ENCODE results near the gene B4GALNT4.
"Not testable (repeated sequence)": the region's sequence is repeated elsewhere in the genome, so short reads cannot be mapped to it uniquely, and the experiment has no call there.

The B4GALNT4 gene

DNA sequence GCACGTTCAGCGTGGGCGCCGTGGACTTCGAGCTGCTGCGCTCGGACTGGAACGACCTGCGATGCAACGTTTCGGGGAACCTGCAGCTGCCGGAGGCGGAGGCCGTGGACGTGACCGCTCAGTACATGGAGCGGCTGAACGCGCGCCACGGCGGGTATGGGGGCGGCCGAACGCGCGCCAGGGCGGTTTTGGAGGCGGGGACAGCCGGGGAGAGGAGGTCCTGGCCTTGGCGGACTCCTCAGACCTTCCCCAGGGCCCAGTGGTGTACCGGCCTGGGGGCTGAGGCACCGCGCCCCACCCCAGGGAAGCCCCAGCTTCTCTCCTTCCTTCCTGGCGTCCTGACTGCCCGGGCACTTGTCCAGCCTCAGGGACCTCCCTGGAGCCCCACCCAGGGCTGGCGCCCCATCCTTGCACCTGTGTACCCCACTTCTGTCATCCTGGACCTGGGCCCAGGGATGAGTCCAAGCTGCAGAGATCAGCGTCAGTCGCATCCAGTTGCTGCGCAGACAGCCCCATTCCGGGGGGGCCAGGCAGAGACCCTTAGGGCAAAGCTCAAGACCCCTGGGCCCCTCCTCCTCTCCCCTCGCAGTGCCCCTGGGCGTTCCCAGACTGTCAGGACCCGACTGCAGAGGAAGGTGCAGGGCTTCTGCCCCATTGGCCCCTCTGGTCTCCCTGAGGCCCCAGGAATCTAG, 8.0 kb downstream of the B4GALNT4 start:
- DNase-seq: no peak

DNA sequence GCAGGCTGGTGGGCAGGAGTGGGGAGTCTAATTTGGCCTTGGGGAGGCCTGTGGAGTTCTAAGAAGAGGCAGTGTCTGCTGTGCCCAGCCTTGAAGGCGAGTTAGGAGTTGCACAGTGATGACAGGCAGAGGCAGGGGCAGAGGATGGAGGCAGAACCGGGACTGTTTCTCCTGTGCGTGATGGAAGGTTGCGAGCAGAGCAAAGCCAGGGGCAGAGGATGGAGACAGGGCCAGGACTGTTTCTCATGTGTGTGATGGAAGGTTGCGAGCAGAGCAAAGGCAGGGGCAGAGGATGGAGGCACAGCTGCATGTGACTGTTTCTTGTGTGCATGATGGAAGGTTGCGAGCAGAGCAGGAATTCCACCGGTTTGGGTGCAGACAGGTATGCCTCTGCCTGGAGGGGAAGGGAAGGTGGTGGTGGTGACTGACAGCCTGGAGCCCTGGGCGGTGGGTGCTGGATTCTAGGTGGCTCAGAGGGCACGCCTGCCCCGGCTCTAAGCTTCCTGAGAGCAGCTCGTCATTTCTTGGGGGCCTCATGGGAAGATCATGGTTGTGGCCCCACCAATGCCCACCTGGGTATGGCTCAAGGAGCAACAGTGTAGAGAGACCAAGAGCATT, 8.7 kb downstream of the B4GALNT4 start:
- DNase-seq: no peak

DNA sequence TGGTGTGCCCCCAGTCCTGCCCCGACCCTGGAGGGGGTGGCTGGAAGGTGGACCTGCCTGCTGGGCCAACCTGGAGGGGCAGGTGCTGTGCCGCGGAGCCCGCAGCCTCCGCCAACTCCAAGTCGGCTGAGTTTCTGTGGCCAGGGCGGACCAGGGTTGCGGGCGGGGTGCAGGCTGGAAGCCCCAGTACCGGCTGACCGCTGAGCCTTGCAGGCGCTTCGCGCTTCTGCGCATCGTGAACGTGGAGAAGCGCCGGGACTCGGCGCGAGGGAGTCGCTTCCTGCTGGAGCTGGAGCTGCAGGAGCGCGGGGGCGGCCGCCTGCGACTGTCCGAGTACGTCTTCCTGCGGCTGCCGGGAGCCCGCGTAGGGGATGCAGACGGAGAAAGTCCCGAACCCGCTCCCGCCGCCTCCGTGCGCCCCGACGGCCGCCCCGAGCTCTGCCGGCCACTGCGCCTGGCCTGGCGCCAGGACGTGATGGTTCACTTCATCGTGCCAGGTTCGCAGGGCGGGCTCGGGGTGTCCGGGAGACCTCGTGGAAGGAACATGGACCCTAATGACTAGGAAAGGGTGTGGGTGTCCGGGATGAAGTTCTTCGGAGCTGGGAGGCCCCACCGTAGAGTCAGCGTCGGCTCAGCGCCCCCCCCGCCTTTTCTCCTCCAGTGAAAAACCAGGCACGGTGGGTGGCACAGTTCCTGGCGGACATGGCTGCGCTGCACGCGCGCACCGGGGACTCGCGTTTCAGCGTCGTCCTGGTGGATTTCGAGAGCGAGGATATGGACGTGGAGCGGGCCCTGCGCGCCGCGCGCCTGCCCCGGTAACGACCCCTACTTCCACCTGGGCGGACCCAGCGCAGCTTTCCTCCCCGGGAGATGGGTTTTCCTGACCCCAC, 10.2 kb downstream of the B4GALNT4 start:
- DNase-seq: no peak

DNA sequence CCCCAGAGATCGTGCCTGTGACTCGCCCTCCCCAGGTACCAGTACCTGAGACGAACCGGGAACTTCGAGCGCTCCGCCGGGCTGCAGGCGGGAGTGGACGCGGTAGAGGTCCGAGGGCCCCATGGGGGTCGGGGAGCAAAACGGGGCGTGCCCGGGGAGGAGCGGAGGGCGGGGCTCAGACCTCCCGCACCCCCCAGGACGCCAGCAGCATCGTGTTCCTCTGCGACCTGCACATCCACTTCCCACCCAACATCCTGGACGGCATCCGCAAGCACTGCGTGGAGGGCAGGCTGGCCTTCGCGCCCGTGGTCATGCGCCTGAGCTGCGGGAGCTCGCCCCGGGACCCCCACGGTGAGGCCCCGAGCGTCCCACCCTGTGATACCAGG, 10.8 kb downstream of the B4GALNT4 start:
- no peak for DNase-seq

DNA sequence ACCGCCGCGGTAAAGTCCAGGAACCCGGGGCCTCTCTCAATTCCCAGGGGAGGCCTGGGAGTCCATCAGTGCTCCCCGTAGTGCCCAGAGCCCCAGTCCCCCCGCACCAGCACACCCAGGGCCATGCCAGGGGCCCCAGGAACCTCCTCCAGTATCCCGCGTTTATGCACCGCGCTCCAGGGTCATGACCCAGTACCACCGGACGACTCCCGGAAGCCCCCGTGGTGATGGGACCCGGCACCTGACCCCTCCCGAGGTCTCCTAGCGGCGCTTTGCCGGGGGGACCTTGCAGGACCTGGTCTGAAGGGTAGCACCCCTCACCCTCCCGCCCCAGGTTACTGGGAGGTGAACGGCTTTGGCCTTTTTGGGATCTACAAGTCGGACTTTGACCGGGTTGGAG, 11.2 kb downstream of the B4GALNT4 start:
- no peak for DNase-seq

DNA sequence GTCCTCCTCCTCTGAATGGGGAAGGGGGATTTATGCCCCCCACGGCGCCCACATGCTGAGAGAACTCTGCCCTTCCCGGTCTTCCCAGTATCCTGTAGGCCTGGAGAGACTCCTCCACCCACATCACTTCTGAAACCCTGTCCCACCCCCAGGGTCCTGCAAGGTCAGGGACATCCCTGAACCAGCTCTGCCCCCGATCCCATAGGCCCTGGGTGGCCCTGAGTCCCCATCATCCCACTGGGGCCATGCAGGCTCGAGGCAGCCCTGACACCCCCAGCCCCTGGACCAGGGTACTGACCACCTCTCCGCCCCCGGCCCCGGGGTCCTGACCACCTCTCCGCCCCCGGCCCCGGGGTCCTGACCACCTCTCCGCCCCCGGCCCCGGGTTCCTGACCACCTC, 11.7 kb downstream of the B4GALNT4 start:
- DNase-seq: no peak

DNA sequence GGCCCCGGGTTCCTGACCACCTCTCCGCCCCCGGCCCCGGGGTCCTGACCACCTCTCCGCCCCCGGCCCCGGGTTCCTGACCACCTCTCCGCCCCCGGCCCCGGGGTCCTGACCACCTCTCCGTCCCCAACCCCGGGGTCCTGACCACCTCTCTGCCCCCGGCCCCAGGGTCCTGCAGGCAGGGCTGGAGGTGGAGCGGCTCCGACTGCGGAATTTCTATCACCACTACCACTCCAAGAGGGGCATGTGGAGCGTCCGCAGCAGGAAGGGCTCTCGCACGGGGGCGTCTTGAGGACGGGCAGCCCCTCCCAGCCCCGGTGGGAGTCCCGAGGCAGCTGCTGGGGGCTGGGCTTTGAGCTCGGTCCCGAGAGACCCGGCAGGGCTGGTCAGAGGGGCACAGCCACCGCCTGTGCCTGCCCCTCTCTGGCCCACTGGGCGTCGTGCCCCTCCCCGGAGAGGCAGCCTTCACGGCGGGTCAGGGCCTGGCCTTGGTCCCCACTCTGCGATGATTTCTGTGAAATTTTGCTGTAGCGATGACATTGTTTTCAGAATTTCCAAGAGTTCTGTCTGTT, 12.3 kb downstream of the B4GALNT4 start:
- no peak for DNase-seq

DNA sequence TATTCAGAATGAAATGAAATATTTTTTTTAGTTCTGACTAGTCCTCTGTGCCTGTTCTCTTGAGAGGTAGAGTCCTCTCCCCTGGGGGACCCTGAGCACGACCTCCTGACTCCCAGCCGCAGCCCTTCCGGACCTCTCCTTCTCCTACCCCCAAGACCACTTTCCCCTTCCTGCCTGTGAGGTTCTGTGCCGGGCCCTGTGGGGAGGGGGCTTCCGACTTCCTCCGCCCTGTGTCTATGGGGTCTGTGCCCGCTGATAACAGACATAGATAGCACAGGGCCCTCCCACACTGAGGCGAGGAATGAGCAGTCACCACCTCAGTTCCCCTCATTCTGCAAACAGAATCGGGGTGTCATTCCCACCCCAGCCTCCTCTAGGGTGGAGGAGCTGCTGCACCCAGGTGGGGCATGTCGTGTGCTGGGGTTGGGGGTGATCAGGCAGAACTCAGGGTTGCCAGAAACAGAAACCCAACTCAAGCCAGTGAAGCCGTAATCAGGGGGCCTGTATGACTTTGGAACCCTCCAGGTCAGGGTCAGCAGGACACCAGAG, 12.9 kb downstream of the B4GALNT4 start:
- DNase-seq: no peak

DNA sequence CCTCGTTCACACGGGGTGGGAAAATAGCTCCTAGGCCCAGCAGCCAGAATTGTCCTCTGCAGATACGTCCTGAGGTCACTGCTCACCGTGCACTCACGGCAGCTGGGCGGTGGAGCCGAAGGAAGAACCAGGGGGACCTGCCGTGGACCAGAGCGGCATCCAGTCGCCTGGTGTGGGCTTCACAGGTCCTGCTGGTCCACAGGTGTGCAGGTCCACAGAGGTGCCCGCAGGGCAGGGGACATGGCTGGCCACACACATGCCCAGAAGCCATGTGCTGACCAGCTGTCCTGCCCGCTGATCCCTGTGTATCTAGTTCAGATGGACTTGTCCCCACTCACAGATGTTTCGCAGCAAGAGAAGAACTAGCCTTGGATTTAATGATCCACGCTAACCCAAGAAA, 14.1 kb downstream of the B4GALNT4 start:
- no peak for DNase-seq

DNA sequence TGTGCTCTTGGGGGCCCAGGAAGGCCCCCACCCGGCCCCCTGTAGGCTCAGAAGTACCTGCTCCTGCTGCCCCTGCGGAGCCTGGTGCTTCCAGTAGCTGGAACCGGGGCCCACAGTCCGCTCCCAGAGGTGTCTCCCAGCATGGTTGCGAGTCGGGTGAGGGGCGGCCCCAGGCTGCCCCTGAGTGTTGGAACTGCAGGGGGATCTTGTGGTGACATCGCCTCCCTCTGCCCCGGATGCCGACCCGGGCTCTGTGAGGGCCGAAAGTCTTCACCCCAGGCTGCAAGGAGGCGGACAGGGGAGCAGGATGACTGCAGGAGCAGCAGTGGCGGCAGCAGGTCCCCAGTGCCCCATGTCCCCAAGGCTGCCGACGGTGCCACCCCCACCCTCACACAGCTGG, 15.2 kb downstream of the B4GALNT4 start:
- no peak for DNase-seq

DNA sequence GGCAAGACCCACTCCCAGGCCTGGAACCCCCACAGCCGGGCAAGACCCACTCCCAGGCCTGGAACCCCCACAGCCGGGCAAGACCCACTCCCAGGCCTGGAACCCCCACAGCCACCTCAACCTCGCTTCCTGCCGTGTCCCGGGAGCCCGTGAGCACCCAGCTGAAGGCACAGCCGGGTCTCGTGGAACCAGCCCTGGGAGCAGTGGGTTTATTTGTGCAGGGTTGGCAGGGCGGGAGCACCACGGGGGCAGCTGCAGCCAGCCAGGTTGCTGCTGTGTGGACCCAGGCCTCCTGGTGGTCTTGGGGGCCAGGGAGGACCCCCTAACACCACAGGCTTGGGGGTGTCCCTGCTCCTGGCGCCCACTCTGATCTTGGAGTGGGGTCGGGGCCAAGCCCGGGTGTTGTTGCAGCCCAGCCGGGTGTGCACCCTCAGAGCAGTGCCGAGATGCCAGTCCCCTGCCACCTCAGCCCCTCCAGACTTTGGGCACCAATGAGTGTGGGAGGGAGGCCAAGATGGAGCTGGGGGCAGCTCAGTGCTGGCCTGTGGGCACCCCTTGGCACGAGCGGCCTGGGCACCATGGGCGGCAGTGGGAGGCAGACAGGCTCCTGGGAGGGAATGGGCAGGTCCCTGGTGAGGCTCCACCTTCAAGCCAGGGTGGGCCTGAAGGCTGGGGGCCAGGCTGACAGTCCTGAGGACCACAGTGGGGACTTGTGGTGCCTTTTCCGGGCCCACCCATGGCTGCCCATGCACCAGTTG, 16.5 kb downstream of the B4GALNT4 start:
- no peak for DNase-seq

DNA sequence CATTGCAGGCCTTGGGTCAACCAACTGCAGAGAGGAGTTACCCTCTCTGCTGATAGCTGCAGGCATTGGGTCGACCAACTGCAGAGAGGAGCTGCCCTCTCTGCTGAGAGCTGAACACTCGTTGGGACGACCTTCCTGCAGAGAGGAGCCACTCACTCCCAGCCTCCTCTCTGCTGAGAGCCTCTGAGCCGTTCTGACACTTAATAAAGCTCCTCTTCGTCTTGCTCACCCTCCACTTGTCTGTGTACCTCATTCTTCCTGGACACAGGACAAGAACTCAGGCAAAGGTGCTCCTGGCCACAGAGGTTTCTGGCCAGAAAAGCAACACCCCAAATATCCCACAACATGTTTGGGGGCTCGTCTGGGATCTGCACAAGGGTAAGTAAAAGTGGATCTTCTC, 17.2 kb downstream of the B4GALNT4 start:
- no peak for DNase-seq

DNA sequence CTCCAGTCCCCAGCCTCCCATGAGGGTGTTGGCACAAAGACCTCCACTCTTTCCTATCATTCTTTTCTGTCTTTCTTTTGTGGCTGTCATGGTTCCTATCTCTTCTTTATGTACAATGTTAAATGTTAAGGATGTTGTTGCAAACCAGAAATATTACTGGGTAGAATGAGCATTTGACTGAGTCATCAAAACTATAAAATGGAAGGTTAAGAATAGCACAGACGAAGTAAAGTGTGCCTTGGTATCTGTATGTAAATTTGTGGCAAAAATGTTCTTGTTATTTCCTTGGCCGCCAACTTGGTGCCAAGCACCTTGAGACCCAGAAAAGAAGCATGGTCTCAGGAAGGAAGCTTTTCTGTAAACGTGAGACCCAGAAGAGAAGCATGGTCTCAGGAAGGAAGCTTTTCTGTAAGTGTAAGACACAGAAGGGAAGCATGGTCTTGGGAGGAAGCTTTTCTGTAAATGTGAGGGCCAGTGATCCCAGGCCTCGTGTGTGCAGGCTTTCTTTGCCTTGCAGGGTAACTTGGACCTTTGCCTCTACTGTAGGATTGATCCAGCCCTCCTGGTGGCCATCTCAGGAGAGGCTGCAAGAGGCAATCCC, 18.0 kb downstream of the B4GALNT4 start:
- no peak for DNase-seq

DNA sequence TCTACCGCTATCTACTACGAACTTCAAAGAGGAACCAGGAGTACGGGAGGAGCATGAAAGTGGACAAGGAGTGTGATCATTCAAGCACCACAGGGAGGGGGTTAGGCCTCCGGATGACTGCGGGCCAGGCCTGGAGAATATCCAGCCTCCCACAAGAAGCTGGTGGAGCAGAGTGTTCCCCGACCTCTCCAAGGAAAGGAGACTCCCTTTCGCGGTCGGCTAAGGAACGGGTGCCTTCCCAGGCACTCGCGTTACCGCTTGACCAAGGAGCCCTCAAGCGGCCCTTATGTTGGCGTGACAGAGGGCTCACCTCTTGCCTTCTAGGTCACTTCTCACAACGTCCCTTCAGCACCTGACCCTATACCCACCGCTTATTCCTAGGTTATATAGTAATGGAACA, 20.1 kb downstream of the B4GALNT4 start:
- DNase-seq: not testable (repeated sequence)

DNA sequence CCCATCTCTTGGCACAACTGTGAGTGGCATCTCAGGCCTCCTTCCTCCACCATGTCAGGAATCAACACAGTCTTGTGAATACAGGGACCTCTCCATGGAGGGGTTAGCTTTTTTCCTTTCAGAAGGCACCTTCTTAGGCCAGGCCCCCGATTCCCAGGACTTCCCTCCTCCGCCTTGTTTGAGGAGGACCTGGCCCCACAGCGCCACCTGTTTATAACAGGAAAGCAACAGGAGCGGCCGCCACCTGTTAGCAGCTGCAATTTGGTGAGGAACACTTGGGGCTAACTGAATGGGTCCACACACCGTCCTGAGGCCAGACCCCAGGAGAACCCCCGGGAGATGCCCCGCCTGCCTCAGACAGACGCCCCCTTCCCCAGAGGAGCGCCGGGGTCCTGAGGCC, 20.9 kb downstream of the B4GALNT4 start:
- peak; percentile 63 for DNase-seq

DNA sequence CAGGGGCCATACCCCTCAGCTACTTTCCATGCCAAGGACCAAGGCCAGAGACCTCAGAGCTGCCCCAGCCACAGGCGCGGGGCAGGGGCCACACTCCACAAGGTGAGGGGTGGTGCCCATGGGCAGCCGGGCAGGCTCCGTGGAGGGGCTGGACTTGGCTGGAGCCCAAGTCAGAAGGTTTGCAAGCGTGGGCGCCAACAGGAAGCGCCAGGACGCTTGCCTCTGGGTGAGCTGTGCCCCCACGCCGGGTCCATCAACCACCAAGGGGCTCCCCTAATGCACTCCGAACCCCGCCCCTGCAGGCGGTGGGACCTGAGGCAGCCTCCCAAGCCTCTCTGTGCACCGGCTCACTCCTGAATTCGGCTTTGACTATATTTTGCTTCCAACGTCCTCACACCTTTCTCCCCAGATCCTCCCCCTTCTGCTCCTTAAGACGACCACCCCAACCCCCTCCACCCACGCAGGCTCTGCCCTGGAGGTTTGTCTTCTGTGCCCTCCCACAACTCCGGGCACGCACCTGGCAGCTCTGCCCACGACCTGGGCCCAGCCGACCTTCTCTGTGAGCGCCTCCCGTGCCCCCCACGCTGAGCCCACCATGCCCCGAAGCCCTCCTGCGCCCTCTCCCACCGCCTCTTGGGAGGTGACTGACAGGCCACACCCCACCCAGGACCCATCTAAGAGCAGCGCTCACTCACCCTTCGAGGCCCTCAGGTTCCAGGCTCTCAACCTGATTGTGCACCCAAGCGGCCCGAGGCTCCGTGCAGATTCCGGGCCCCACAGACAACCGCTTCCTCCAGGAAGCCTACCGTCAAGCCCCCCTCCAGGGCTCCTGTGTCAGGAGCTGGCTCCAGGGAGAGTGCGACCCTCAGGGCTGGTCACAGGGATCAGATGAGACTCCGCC, 22.1 kb downstream of the B4GALNT4 start:
- no peak for DNase-seq

DNA sequence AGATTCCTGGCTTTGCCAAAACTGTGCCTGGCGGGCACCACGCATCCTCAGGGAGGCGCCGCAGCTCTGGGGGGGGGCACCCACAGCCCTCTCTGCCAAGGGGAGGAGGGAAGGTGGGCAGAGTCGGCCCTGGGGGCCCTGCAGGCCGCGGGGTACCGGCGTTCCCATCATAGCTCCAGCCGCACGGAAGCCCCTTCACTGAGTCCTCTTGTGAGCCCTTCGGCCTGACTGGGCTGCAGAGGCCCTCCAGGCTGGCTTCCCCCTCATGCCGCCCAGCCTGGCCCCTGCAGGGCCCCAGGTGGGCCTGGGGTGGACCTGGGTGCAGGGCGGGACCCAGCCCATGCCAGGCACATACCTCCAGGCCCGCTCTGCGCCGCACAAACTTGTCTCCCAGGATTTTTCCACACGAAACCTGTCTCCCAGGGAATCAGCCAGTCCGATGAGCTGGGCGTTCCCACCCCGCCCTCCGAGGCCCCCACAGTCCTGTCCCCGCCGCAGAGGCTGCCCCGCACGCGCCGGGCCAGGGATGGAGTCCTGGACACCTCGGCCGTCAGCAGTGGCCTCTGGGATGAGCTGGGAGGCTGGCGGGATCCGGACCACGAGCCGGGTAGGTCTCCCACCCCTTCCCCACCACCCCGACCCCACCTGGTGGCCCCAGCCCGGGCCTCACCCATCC, 22.9 kb downstream of the B4GALNT4 start:
- DNase-seq: no peak

DNA sequence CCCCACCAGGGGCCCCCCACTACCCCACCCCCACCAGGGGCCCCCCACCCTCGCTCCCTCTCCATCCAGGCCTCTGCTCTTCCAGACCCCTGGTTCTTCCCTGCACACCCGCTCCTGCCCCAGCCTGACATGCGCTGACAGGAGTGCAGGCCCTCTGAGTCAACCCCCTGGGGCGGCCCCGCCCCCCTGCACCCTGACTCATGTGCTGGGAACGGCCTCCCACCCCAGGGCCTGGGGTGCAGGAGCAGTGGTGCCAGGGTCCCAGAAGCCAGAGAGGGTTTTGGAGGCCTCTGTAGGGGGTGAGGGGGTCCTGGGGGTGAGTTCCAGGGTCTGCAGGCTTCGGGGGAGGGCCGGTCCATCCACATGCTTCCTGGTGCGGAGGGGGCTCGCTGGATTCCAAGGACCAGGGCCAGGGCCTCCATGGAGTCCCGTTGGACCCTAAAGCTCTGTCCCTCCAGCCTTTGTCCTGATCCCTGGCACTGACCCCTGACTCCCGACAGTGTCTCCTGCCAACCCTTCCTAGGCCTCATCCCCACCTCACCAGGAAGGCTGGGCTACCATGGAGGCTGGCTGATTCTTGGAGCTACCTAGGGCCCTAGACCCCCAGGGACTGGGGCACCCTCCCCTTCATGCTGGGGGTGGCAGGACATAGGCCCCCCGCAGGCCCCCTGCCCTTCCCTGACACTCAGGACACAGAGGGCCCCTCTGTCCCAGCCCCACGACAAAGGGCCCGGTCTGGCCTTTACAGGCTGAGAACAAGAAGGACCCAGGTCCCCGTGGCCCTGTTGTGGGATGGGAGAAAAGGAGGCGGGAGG, 24.1 kb downstream of the B4GALNT4 start:
- no peak for DNase-seq

DNA sequence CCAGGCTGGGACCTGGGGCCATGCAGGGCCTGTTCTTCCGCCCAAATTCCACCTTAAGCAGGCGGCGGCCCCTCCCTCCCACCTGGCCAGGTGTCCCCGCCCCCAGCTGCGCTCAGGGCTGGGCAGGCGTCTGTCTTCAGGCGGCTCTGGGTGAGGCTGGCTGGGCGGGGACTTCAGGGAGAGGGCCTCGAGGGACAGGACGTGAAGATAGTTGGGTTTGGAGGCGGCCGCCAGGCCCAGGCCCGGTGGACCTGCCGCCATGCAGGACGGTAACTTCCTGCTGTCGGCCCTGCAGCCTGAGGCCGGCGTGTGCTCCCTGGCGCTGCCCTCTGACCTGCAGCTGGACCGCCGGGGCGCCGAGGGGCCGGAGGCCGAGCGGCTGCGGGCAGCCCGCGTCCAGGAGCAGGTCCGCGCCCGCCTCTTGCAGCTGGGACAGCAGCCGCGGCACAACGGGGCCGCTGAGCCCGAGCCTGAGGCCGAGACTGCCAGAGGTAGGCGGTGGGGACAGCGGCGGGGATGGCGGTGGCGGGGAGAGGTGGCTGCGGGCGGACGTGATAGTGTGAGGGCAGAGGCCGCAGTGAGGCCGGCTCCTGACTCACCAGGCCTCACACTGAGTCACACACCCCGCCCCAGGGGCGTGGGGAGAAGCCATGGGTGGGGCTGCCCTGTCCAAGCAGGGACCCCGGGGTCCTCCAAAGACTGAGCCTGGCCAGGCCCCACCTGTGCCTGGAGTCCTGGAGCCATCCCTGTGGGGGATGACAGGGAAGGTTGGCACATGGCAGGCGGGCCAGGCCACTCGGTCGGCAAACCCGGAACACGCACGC, 24.9 kb downstream of the B4GALNT4 start, which contains the start of gene PKP3:
Gene PKP3, plus strand, starts transcription at position 176 of the 824 bp plus-strand sequence. Its CDS starts 84 bp downstream, at position 260.
- DNase-seq: no peak

Measured in NCI-H69 (cell line).